Ramos (cell line): ENCODE data around the gene IGFALS.

Experiments
- in situ Hi-C: fragments of 300-500 bp; cut with MboI; formaldehyde crosslinking; loops from one replicate; pipeline ENCODE4 v1.14.3; 2022; ENCODE audit warnings: low sequenced_read_pairs; ENCODE audit not compliant: unreplicated experiment

Gene IGFALS

GRCh38 chr16:1768061-1768766, 25.3 kb downstream of the IGFALS start:
- in situ Hi-C loops = no loop called here

- in situ Hi-C loops = no loop called here
Observed at GRCh38 chr16:1767116-1767994, 26.1 kb downstream of the IGFALS start.

- in situ Hi-C loops = no loop called here
Observed at GRCh38 chr16:1766701-1767100, 26.8 kb downstream of the IGFALS start.

GRCh38 chr16:1766231-1766630, 27.3 kb downstream of the IGFALS start:
- in situ Hi-C loops = no loop called here

GRCh38 chr16:1765826-1766225, 27.7 kb downstream of the IGFALS start:
- in situ Hi-C loops = no loop called here

- in situ Hi-C loops = loop anchor here (5.0 kb wide), 1 partner anchor 53 kb away; no protein-coding TSS in a partner anchor
Observed at GRCh38 chr16:1764971-1765370, 28.5 kb downstream of the IGFALS start.

- in situ Hi-C loops = loop anchor here (5.0 kb wide), 1 partner anchor 52 kb away; no protein-coding TSS in a partner anchor
Observed at GRCh38 chr16:1763521-1764511, 29.7 kb downstream of the IGFALS start.

GRCh38 chr16:1762879-1763520, 30.5 kb downstream of the IGFALS start:
- in situ Hi-C loops = loop anchor here (5.0 kb wide), 1 partner anchor 51 kb away; no protein-coding TSS in a partner anchor

GRCh38 chr16:1762196-1762878, 31.2 kb downstream of the IGFALS start:
- in situ Hi-C loops = loop anchor here (5.0 kb wide), 1 partner anchor 50 kb away; no protein-coding TSS in a partner anchor

- in situ Hi-C loops = loop anchor here (5.0 kb wide), 1 partner anchor 49 kb away; no protein-coding TSS in a partner anchor
Observed at GRCh38 chr16:1761751-1762150, 31.8 kb downstream of the IGFALS start.

- in situ Hi-C loops = loop anchor here (5.0 kb wide), 1 partner anchor 49 kb away; no protein-coding TSS in a partner anchor
Observed at GRCh38 chr16:1760911-1761310, 32.6 kb downstream of the IGFALS start.

GRCh38 chr16:1759511-1759910, 34.0 kb downstream of the IGFALS start:
- in situ Hi-C loops = no loop called here

GRCh38 chr16:1758923-1759322, 34.6 kb downstream of the IGFALS start:
- in situ Hi-C loops = no loop called here

- in situ Hi-C loops = no loop called here
Observed at GRCh38 chr16:1757714-1758461, 35.6 kb downstream of the IGFALS start.

GRCh38 chr16:1754204-1754603, 39.3 kb downstream of the IGFALS start:
- in situ Hi-C loops = no loop called here

- in situ Hi-C loops = no loop called here
Observed at GRCh38 chr16:1752853-1753252, 40.7 kb downstream of the IGFALS start.

GRCh38 chr16:1751946-1752345, 41.6 kb downstream of the IGFALS start:
- in situ Hi-C loops = no loop called here
